Measurements from ENCODE around the gene USE1. TPM values are rescaled to one million over a fixed set of nuclear protein-coding genes. Genes with fewer than 3 reads are reported as not detected.

Gene USE1
- total and polyA plus RNA-seq, 9 of the 15 experiments (the other 6 are each of a cell fraction or from before 2014, with no cell fraction given): 17.3 to 52.4 (median 34.0) TPM

DNA sequence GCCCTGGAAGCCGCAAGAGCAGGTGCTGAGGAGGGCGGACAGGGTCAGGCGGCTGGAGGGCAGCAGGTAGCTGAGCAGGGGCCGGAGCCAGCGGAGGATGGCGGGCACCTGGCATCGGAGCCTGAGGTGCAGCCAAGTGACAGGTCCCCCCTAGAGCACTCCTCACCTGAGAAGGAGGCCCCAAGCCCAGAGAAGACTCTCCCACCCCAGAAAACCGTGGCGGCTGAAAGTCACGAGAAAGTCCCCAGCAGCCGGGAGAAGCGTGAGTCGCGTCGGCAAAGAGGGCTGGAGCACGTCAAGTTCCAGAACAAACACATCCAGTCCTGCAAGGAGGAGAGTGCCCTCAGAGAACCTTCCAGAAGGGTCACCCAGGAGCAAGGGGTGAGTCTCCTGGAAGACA lies 20.5 kb upstream of the USE1 start:
- ATAC-seq (no peak), DNase-seq (ENCODE audit: extremely low read depth in 1 of 4, low spot score in 3 of 4) (no peak), FAIRE-seq (no peak)
- no peaks in the 10 kb centered on the region for H4K20me1 ChIP-seq (replicated peaks; ENCODE audit: control insufficient read depth, insufficient read depth, low read length)
- no peak overlapping the region for H2AFZ ChIP-seq (ENCODE audit: low read depth, low read length)
- no peaks in the 10 kb centered on the region for H3K27me3 ChIP-seq (ENCODE audit: control insufficient read depth in 2 of 2, insufficient read depth in 2 of 2, low read length in 2 of 2)
- H3K79me2 ChIP-seq (ENCODE audit: control insufficient read depth, insufficient read depth, low read length): no peaks in the 10 kb centered on the region
- H3K4me3 ChIP-seq: no peak overlapping the region
- in situ Hi-C loops (cut with MboI) (no loop called here), intact Hi-C loops (cut with micrococcal nuclease) (no loop called here)
- WGBS (ENCODE audit: insufficient coverage, low coverage, missing lambda C conversion rate): 99% methylated on average over 8 of the region's 16 CpGs
- no peaks in the 10 kb centered on the region for H3K9me1 ChIP-seq (ENCODE audit: control insufficient read depth, insufficient read depth, low read length)
- H3K9ac ChIP-seq (ENCODE audit: insufficient read depth in 1 of 2, low read depth in 2 of 2, low read length in 2 of 2): no peak overlapping the region
- TF ChIP-seq ZNF695 (CRISPR knock-in tag; IDR thresholded peaks at IDR 0.05): no peak
- peaks cover 54% of the 10 kb centered on the region; the same call in 2 of the 3 replicates for H3K36me3 ChIP-seq (ENCODE audit: control insufficient read depth, insufficient read depth, low read length)
- no TSS peak for BruUV-seq (replicated peaks)
- H3K4me1 ChIP-seq (replicated peaks in 1 of 2; ENCODE audit: control insufficient read depth in 2 of 2, insufficient read depth in 2 of 2, low read length in 2 of 2): no peaks in the 10 kb centered on the region
- POLR2A ChIA-PET: no interaction called here
- H3K27ac ChIP-seq (ENCODE audit: extremely low read depth, low read depth, low read length): no peak overlapping the region
- no peak overlapping the region for H3K4me2 ChIP-seq (ENCODE audit: insufficient read depth, low read length)
- CTCF ChIA-PET (ENCODE audit: low intra/inter-chr PET ratio): no interaction called here
- no peaks in the 10 kb centered on the region for H3K9me3 ChIP-seq (replicated peaks; ENCODE audit: control insufficient read depth, insufficient read depth, low read depth, low read length)

DNA sequence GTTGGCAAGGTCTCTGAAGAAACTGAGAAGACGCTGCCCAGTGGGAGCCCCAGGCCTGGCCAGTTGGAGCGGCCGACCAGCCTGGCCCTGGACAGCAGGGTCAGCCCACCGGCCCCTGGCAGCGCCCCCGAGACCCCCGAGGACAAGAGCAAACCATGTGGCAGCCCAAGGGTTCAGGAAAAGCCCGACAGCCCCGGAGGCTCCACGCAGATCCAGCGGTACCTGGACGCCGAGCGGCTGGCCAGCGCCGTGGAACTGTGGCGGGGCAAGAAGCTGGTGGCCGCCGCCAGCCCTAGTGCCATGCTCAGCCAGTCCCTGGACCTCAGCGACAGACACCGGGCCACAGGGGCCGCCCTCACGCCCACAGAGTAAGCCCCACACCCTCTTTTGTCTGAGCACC lies 20.1 kb upstream of the USE1 start:
- BruUV-seq (replicated peaks): no TSS peak
- H3K27me3 ChIP-seq (ENCODE audit: control insufficient read depth in 2 of 2, insufficient read depth in 2 of 2, low read length in 2 of 2): no peaks in the 10 kb centered on the region
- no peak overlapping the region for H3K4me3 ChIP-seq
- ChIA-PET POLR2A (no interaction called here), CTCF (ENCODE audit: low intra/inter-chr PET ratio) (no interaction called here)
- no peak overlapping the region for H2AFZ ChIP-seq (ENCODE audit: low read depth, low read length)
- 93% methylated on average over 9 of the region's 23 CpGs for WGBS (ENCODE audit: insufficient coverage, low coverage, missing lambda C conversion rate)
- H3K4me2 ChIP-seq (ENCODE audit: insufficient read depth, low read length): no peak overlapping the region
- H4K20me1 ChIP-seq (replicated peaks; ENCODE audit: control insufficient read depth, insufficient read depth, low read length): no peaks in the 10 kb centered on the region
- H3K27ac ChIP-seq (ENCODE audit: extremely low read depth, low read depth, low read length): no peak overlapping the region
- no peaks in the 10 kb centered on the region for H3K9me1 ChIP-seq (ENCODE audit: control insufficient read depth, insufficient read depth, low read length)
- in situ Hi-C loops (cut with MboI): no loop called here
- peaks cover 55% of the 10 kb centered on the region; the same call in 2 of the 3 replicates for H3K36me3 ChIP-seq (ENCODE audit: control insufficient read depth, insufficient read depth, low read length)
- H3K9ac ChIP-seq (ENCODE audit: insufficient read depth in 1 of 2, low read depth in 2 of 2, low read length in 2 of 2): no peak overlapping the region
- no peaks in the 10 kb centered on the region for H3K4me1 ChIP-seq (replicated peaks in 1 of 2; ENCODE audit: control insufficient read depth in 2 of 2, insufficient read depth in 2 of 2, low read length in 2 of 2)
- no peak for ATAC-seq
- H3K79me2 ChIP-seq (ENCODE audit: control insufficient read depth, insufficient read depth, low read length): no peaks in the 10 kb centered on the region
- no peak for FAIRE-seq
- DNase-seq (ENCODE audit: extremely low read depth in 1 of 4, low spot score in 3 of 4): no peak
- no peaks in the 10 kb centered on the region for H3K9me3 ChIP-seq (replicated peaks; ENCODE audit: control insufficient read depth, insufficient read depth, low read depth, low read length)
- intact Hi-C loops (cut with micrococcal nuclease): no loop called here
- TF ChIP-seq RFX7 (CRISPR knock-in tag; IDR thresholded peaks at IDR 0.05) (no peak), SRF (CRISPR knock-in tag; IDR thresholded peaks at IDR 0.05) (no peak), TGIF2 (CRISPR knock-in tag; IDR thresholded peaks at IDR 0.05) (no peak), MAZ (CRISPR knock-in tag; conservative IDR thresholded peaks at IDR 0.05 in 1 of 2, IDR thresholded peaks at IDR 0.05 in 1 of 2) (no peak), CBFA2T3 (IDR thresholded peaks at IDR 0.05) (no peak), MTF1 (CRISPR knock-in tag; IDR thresholded peaks at IDR 0.05; ENCODE audit: borderline replicate concordance) (no peak), NUFIP1 (IDR thresholded peaks at IDR 0.05; ENCODE audit: partially characterized antibody) (no peak), SIRT6 (IDR thresholded peaks at IDR 0.05; ENCODE audit: low read depth, low read length) (no peak), FUS (optimal IDR thresholded peaks at IDR 0.05; ENCODE audit: low read depth, low read length) (no peak)
- TF ChIP-seq, protein P1, sequence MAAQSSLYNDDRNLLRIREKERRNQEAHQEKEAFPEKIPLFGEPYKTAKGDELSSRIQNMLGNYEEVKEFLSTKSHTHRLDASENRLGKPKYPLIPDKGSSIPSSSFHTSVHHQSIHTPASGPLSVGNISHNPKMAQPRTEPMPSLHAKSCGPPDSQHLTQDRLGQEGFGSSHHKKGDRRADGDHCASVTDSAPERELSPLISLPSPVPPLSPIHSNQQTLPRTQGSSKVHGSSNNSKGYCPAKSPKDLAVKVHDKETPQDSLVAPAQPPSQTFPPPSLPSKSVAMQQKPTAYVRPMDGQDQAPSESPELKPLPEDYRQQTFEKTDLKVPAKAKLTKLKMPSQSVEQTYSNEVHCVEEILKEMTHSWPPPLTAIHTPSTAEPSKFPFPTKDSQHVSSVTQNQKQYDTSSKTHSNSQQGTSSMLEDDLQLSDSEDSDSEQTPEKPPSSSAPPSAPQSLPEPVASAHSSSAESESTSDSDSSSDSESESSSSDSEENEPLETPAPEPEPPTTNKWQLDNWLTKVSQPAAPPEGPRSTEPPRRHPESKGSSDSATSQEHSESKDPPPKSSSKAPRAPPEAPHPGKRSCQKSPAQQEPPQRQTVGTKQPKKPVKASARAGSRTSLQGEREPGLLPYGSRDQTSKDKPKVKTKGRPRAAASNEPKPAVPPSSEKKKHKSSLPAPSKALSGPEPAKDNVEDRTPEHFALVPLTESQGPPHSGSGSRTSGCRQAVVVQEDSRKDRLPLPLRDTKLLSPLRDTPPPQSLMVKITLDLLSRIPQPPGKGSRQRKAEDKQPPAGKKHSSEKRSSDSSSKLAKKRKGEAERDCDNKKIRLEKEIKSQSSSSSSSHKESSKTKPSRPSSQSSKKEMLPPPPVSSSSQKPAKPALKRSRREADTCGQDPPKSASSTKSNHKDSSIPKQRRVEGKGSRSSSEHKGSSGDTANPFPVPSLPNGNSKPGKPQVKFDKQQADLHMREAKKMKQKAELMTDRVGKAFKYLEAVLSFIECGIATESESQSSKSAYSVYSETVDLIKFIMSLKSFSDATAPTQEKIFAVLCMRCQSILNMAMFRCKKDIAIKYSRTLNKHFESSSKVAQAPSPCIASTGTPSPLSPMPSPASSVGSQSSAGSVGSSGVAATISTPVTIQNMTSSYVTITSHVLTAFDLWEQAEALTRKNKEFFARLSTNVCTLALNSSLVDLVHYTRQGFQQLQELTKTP (IDR thresholded peaks at IDR 0.05; ENCODE audit: low read depth in 1 of 2, partially characterized antibody in 2 of 2): no peak
- TF ChIP-seq, protein P2, sequence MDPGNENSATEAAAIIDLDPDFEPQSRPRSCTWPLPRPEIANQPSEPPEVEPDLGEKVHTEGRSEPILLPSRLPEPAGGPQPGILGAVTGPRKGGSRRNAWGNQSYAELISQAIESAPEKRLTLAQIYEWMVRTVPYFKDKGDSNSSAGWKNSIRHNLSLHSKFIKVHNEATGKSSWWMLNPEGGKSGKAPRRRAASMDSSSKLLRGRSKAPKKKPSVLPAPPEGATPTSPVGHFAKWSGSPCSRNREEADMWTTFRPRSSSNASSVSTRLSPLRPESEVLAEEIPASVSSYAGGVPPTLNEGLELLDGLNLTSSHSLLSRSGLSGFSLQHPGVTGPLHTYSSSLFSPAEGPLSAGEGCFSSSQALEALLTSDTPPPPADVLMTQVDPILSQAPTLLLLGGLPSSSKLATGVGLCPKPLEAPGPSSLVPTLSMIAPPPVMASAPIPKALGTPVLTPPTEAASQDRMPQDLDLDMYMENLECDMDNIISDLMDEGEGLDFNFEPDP (CRISPR knock-in tag; IDR thresholded peaks at IDR 0.05): no peak

Measured in K562 (cell line).